HuH-7.5 (cell line): ENCODE results near the gene ARID5A.
A peak's percentile ranks its signal among the peaks of the same experiment; 100 is the strongest.
"Not testable (repeated sequence)": the region's sequence is repeated elsewhere in the genome, so short reads cannot be mapped to it uniquely, and the experiment has no call there.

ENCODE experiments used
- DNase-seq: peaks from one replicate; pipeline ENCODE4 v3.0.0; 2011; ENCODE audit warnings: low spot score

Gene ARID5A

GRCh38 chr2:96541398-96542152 is 5.0 kb downstream of the ARID5A start:
- DNase-seq = no peak

- DNase-seq = no peak
Measured at GRCh38 chr2:96542357-96542977, 5.9 kb downstream of the ARID5A start.

- no peak for DNase-seq
Measured at GRCh38 chr2:96546321-96546720, 9.8 kb downstream of the ARID5A start.

GRCh38 chr2:96546797-96547196 is 10.2 kb downstream of the ARID5A start:
- DNase-seq = no peak

GRCh38 chr2:96547203-96547641 is 10.7 kb downstream of the ARID5A start:
- no peak for DNase-seq

GRCh38 chr2:96547731-96548171 is 11.2 kb downstream of the ARID5A start:
- no peak for DNase-seq

GRCh38 chr2:96548558-96549465 is 12.3 kb downstream of the ARID5A start:
- no peak for DNase-seq

- DNase-seq = no peak
Measured at GRCh38 chr2:96549466-96549785, 12.9 kb downstream of the ARID5A start.

- peak; percentile 83 for DNase-seq
Measured at GRCh38 chr2:96549967-96550786, 13.6 kb downstream of the ARID5A start.

GRCh38 chr2:96550787-96551604 is 14.4 kb downstream of the ARID5A start:
- no peak for DNase-seq

GRCh38 chr2:96551605-96552314 is 15.2 kb downstream of the ARID5A start:
- DNase-seq = no peak

- DNase-seq = no peak
Measured at GRCh38 chr2:96552315-96553175, 16.0 kb downstream of the ARID5A start.

GRCh38 chr2:96553176-96553956 is 16.8 kb downstream of the ARID5A start:
- no peak for DNase-seq

GRCh38 chr2:96553957-96554292 is 17.4 kb downstream of the ARID5A start:
- not testable (repeated sequence) for DNase-seq

GRCh38 chr2:96554293-96555145 is 18.0 kb downstream of the ARID5A start:
- DNase-seq = peak; percentile 58

- DNase-seq = no peak
Measured at GRCh38 chr2:96555146-96555610, 18.6 kb downstream of the ARID5A start.
